B cell (primary cell): Measurements from ENCODE around the gene CSE1L. TPM values are rescaled to one million over a fixed set of nuclear protein-coding genes. Genes with fewer than 3 reads are reported as not detected.
A peak's percentile ranks its signal among the peaks of the same experiment; 100 is the strongest.

Experiments
- ATAC-seq: fragments of 200-7000 bp; cut with Tn5 transposase; one replicate; pipeline ENCODE4 v1.10.0; 2021; ENCODE audit warnings: low read depth, mild to moderate bottlenecking, moderate number of reproducible peaks, moderate library complexity
- CTCF ChIA-PET: fragments of 350-600 bp; sonication (Branson Sonifier 250); formaldehyde crosslinking; loops from one replicate; lab custom pipeline; 2021; ENCODE audit warnings: antibody characterized with exemption, inconsistent platforms; lab: Charles Lee
- POLR2A ChIA-PET: fragments of 350-600 bp; sonication (Branson Sonifier 250); formaldehyde crosslinking; loops from one replicate; lab custom pipeline; 2021; ENCODE audit warnings: antibody characterized with exemption; lab: Charles Lee
- DNase-seq: peaks from one replicate; pipeline ENCODE4 v3.0.0; 2013
- H2AFZ ChIP-seq: 2 replicates; pipeline ENCODE4 v1.6.1; 2012; ENCODE audit warnings: mild to moderate bottlenecking, low read depth, low read length; ENCODE audit not compliant: insufficient read depth, poor library complexity, severe bottlenecking
- H3K27ac ChIP-seq, 2 donors: 1 replicate in 1 of 2; 2 replicates in 1 of 2; pipeline ENCODE4 v1.5.1; 2012 to 2013; ENCODE audit warnings: low read length in 2 of 2, mild to moderate bottlenecking in 2 of 2, moderate library complexity in 1 of 2
- H3K27me3 ChIP-seq, 4 experiments: fragments of 200-600 bp in 1 of 4; sonication (generic) in 1 of 4; replicated peaks in 1 of 4; 1 replicate in 2 of 4; 2 replicates in 2 of 4; pipeline versions ENCODE4 v1.6.1 to v1.7.0; 2013 to 2016; ENCODE audit warnings: low read length in 3 of 4, mild to moderate bottlenecking in 2 of 4, mixed read lengths in 1 of 4, moderate library complexity in 1 of 4; ENCODE audit not compliant: insufficient read depth in 4 of 4, control insufficient read depth in 3 of 4; ENCODE audit errors: control extremely low read depth in 1 of 4
- H3K36me3 ChIP-seq, 2 experiments: replicated peaks in 1 of 2; 1 replicate in 1 of 2; 2 replicates in 1 of 2; pipeline versions ENCODE4 v1.6.1 to v1.7.1; 2013; ENCODE audit warnings: low read length in 1 of 2; ENCODE audit not compliant: insufficient read depth in 2 of 2, control insufficient read depth in 1 of 2; ENCODE audit errors: control extremely low read depth in 1 of 2, extremely low read depth in 1 of 2
- H3K4me1 ChIP-seq, 2 donors: fragments of 200-600 bp in 1 of 2; sonication (generic) in 1 of 2; 1 replicate in 1 of 2; 2 replicates in 1 of 2; pipeline versions ENCODE4 v1.5.1 to v1.6.1; 2013 to 2017; ENCODE audit warnings: low read length in 2 of 2; ENCODE audit not compliant: control insufficient read depth in 2 of 2, insufficient read depth in 2 of 2
- H3K4me2 ChIP-seq: replicated peaks from 2 replicates; pipeline ENCODE3; 2012; ENCODE audit warnings: mild to moderate bottlenecking, low read depth, low read length; ENCODE audit not compliant: poor library complexity, severe bottlenecking
- H3K4me3 ChIP-seq, 5 experiments: fragments of 200-600 bp in 1 of 5; sonication (generic) in 1 of 5; 1 replicate in 3 of 5; 2 replicates in 2 of 5; pipeline versions ENCODE4 v1.5.1 to v1.7.0; 2011 to 2016; ENCODE audit warnings: low read length in 4 of 5, mild to moderate bottlenecking in 4 of 5, low read depth in 2 of 5, control low read depth in 1 of 5, moderate library complexity in 1 of 5; ENCODE audit not compliant: insufficient read depth in 1 of 5; ENCODE audit errors: control extremely low read depth in 1 of 5, extremely low read depth in 1 of 5
- H3K79me2 ChIP-seq: fragments of 200-600 bp; sonication (generic); one replicate; pipeline ENCODE4 v1.6.0; 2016; ENCODE audit warnings: low read length; ENCODE audit not compliant: control insufficient read depth, insufficient read depth
- H3K9ac ChIP-seq: fragments of 200-600 bp; sonication (generic); 2 replicates; pipeline ENCODE4 v1.6.1; 2017; ENCODE audit warnings: mild to moderate bottlenecking, low read length, moderate library complexity
- H3K9me3 ChIP-seq, 3 donors: one replicate each; pipeline versions ENCODE4 v1.6.1 to v1.7.1; 2013; ENCODE audit warnings: low read length in 2 of 3; ENCODE audit not compliant: control insufficient read depth in 2 of 3, insufficient read depth in 1 of 3; ENCODE audit errors: control extremely low read depth in 1 of 3
- H4K20me1 ChIP-seq: 2 replicates; pipeline ENCODE4 v1.6.0; 2012; ENCODE audit warnings: mild to moderate bottlenecking, low read length; ENCODE audit not compliant: insufficient read depth, control insufficient read depth, poor library complexity, severe bottlenecking
- H3K27ac Mint-ChIP-seq: one replicate; pipeline ENCODE4 v1.8.0; 2021; ENCODE audit warnings: mixed read lengths
- H3K27me3 Mint-ChIP-seq: one replicate; pipeline ENCODE4 v1.8.0; 2021; ENCODE audit warnings: mixed read lengths
- H3K4me1 Mint-ChIP-seq: one replicate; pipeline ENCODE4 v1.8.0; 2021; ENCODE audit warnings: mixed read lengths
- H3K4me3 Mint-ChIP-seq: one replicate; pipeline ENCODE4 v1.8.0; 2021; ENCODE audit warnings: mixed read lengths
- H3K9me3 Mint-ChIP-seq: one replicate; pipeline ENCODE4 v1.8.0; 2022; ENCODE audit warnings: mixed read lengths; ENCODE audit not compliant: insufficient read depth
- CTCF ChIP-seq: fragments of 200-600 bp; IDR thresholded peaks from one replicate; pipeline ENCODE4 v1.8.0; 2022; ENCODE audit warnings: antibody characterized with exemption, mild to moderate bottlenecking
- EZH2 ChIP-seq: IDR thresholded peaks from 2 replicates; pipeline ENCODE4 v1.6.1; 2012; ENCODE audit warnings: borderline replicate concordance, low read depth, mild to moderate bottlenecking, moderate library complexity, low read length; ENCODE audit not compliant: insufficient read depth, poor library complexity, severe bottlenecking
- WGBS: methylation state at CpG from one replicate; pipeline ENCODE4 v1.1.5; 2013; ENCODE audit warnings: missing lambda C conversion rate; ENCODE audit not compliant: insufficient coverage; 5-methylcytosine and 5-hydroxymethylcytosine counted together
- intact Hi-C: fragments of 100-400 bp; cut with micrococcal nuclease; formaldehyde crosslinking; loops from one replicate; pipeline ENCODE4 v1.10.0; 2022
- polyA plus RNA-seq: library from polyadenylated mRNA; depleted of rRNA; stranded (reverse); fragments of >200 nt; gene quantifications from 2 replicates; pipeline ENCODE4 v1.2.3, GENCODE V29; 2012
- total RNA-seq, 2 donors: library from RNA; stranded (reverse); fragments of 120-200 nt in 1 of 2; gene quantifications; 1 replicate in 1 of 2; 2 replicates in 1 of 2; pipeline versions ENCODE4 v1.2.3 to v1.2.4, GENCODE V29; 2013 to 2022

The CSE1L gene
- total and polyA plus RNA-seq, 2 donors (not counting 1 experiment from before 2014, with no cell fraction given): 7.6 to 38.0 TPM

- TF ChIP-seq EZH2 (no peak), CTCF (no peak)
- H3K4me1 Mint-ChIP-seq: peaks cover 41% of the 10 kb centered on the region
- ATAC-seq (no peak), DNase-seq (no peak)
- POLR2A ChIA-PET: no interaction called here
- no peak overlapping the region for H3K27ac Mint-ChIP-seq
- Histone ChIP-seq H3K4me1 (peaks cover 23 to 31% of the 10 kb centered on the region in 2 donors), H3K4me3 (no peak overlapping the region), H3K9me3 (no peaks in the 10 kb centered on the region), H3K27ac (no peak overlapping the region), H3K9ac (no peak overlapping the region), H3K27me3 (no peaks in the 10 kb centered on the region), H3K79me2 (peaks cover 100% of the 10 kb centered on the region), H2AFZ (no peak overlapping the region), H3K36me3 (peaks cover 0 to 18% of the 10 kb centered on the region in 2 experiments), H3K4me2 (peak overlapping the region; percentile 28), H4K20me1 (peaks cover 77% of the 10 kb centered on the region)
- peak overlapping the region; percentile 26 for H3K4me3 Mint-ChIP-seq
- no CpG with 5 or more reads among the region's 4 CpGs for WGBS
- intact Hi-C loops: no loop called here
- no peaks in the 10 kb centered on the region for H3K9me3 Mint-ChIP-seq
- CTCF ChIA-PET: no interaction called here
- H3K27me3 Mint-ChIP-seq: no peaks in the 10 kb centered on the region
Measured at GRCh38 chr20:49054056-49054643, 8.0 kb downstream of the CSE1L start.

- ChIA-PET CTCF (interaction anchor here (0.8 kb wide), 1 partner anchor 53 kb away, joined by 4 read pairs; no protein-coding TSS in a partner anchor), POLR2A (no interaction called here)
- Histone ChIP-seq H3K9ac (no peak overlapping the region), H3K36me3 (peaks cover 5 to 63% of the 10 kb centered on the region in 2 experiments), H3K79me2 (peaks cover 40% of the 10 kb centered on the region), H4K20me1 (peaks cover 26% of the 10 kb centered on the region), H3K4me3 (no peak overlapping the region), H3K4me1 (no peaks in the 10 kb centered on the region), H3K27ac (no peak overlapping the region), H3K27me3 (no peaks in the 10 kb centered on the region), H3K9me3 (no peaks in the 10 kb centered on the region), H3K4me2 (no peak overlapping the region), H2AFZ (no peak overlapping the region)
- Mint-ChIP-seq H3K4me3 (no peak overlapping the region), H3K27me3 (no peaks in the 10 kb centered on the region), H3K9me3 (no peaks in the 10 kb centered on the region), H3K4me1 (peaks cover 1% of the 10 kb centered on the region), H3K27ac (no peak overlapping the region)
- ATAC-seq (no peak), DNase-seq (no peak)
- 100% methylated on average over 2 of the region's 3 CpGs for WGBS
- TF ChIP-seq CTCF (no peak), EZH2 (no peak)
- intact Hi-C loops: no loop called here
Measured at GRCh38 chr20:49063279-49063678, 17.2 kb downstream of the CSE1L start.
